GM18867 (cell line): ENCODE data around the gene MICAL3.
"Not testable (repeated sequence)": the region's sequence is repeated elsewhere in the genome, so short reads cannot be mapped to it uniquely, and the experiment has no call there.

ENCODE experiments used
- ATAC-seq: cut with Tn5 transposase; IDR thresholded peaks from one replicate; pipeline ENCODE4 v1.9.1; 2021; ENCODE audit warnings: mild to moderate bottlenecking, moderate library complexity; ENCODE audit not compliant: unreplicated experiment

The MICAL3 gene

GRCh38 chr22:17897426-17897825 is 126.9 kb downstream of the MICAL3 start:
- no peak for ATAC-seq

DNA sequence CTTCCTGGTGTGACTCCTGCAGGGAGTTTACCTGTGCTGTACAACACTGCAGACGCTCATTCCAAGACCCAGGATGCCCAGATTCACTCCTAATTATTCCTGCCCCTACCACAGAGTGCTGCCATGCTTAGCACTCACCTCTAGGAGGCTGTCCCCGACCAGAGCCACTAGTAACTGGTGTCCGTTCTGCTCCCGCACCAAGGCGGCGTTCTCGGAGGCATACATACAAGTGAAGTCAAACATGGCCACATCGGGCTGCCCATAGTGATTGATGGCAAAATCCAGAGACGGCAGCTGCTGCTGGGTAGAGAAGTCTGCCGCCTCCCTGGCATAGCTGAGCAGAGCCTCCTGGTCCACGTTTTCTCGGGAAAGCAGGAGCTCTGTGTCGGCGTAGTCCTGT is 127.8 kb downstream of the MICAL3 start:
- no peak for ATAC-seq

DNA sequence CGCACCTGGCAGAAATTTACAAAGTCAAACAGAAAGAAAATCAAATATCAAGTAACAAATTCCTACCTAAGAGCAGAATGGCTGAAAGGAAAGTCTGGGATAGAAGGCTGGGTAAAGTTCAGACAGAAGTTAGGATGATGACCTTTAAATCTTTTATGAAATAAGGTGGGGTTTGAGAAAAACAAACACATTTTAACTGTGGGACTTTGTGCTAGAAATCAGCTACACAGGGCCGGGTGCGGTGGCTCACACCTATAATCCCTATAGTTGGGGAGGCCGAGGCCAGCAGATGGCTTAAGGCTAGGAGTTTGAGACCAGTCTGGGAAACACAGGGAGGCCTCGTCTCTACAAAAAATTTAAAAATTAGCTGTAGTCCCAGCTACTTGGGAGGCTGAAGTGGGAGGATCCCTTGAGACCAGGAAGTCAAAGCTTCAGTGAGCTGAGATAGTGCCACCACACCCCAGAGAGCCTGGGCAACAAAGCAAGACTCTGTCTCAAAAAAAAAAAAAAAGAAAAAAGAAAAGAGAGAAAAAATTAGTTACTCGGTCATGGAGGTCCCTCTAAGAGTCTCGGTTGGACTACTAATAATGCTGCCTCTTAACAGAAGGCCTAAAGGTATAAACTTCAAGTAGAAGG is 130.3 kb downstream of the MICAL3 start:
- no peak for ATAC-seq

DNA sequence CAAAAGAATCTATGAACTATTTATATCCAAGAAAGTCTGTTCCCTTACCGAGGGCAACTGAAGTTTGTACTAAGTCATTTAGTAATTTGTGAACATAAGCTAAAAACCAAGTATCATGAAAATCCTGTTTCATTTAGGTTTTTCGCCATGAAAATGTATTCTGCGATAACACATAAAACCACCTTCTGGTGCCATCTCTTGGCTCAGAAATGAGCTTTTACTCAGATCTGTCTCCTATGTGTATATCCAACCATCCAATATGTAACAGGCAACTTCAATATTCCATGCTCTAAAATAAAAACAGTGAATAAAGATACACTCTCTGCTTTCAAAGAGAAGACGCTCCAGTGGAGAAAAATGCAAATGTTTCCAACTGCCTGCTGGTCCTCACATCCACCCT is 132.0 kb downstream of the MICAL3 start:
- no peak for ATAC-seq

GRCh38 chr22:17891481-17892167 is 132.7 kb downstream of the MICAL3 start:
- ATAC-seq = no peak

- ATAC-seq = no peak
Measured at GRCh38 chr22:17890892-17891291, 133.5 kb downstream of the MICAL3 start.

DNA sequence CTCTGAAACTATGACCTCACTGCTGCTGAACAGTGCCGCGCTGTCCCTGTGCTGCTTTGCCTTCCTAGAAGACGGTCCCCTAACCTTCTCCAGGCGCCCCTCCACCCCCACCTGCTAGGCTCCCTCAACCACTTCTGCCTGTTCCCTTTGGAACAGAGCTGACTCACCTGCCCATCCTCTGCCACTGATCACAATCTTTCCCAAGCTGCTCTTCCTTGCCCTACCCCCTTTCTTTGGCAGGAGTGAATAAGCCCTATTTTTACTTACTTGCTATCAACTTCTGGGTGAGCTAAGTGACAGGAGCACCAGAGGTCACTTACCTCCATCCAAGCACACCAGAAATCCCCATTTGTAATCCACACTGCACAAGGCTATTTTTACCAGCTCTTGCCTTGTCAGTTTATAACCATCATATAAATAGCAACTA is 134.1 kb downstream of the MICAL3 start:
- ATAC-seq = no peak

DNA sequence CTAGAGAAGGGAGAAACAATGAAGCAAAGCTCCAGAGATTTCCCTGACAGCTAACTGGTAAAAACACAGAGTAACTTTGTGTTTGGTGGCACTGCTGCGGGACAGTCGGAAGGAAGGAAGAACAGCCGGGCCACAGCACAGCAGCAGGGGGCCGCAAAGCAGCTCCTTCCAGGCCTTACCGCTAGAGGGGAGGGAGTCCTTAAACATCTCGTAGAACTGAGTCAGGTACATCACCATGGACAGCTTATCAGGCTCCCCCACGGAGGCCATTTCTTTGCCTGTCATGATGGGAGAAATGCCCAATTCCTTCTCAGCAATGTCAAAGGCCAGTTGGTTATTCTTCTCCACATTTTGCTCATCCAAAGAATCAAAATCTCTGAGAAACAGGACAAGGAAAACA is 135.5 kb downstream of the MICAL3 start:
- ATAC-seq = no peak

- no peak for ATAC-seq
Measured at GRCh38 chr22:17888439-17888838, 135.9 kb downstream of the MICAL3 start.

DNA sequence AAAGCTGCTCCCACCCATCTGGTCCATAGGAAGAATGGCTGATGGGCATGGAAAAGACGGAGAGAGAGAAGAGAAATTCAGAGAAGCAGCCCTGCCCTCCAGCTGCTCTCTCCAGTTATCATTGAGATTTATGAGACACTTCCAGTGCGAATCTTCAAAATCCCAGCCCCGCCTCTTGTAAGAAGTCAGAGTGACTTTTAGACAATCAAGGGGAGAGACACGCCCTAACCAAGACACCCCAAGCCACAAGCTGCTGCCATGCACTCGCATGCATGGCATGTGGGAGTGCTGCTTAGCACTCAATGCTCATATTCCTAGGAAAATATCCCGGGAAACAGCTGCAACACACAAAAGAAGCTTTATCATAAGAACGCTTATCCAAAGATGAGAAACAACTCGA is 139.5 kb downstream of the MICAL3 start:
- no peak for ATAC-seq

DNA sequence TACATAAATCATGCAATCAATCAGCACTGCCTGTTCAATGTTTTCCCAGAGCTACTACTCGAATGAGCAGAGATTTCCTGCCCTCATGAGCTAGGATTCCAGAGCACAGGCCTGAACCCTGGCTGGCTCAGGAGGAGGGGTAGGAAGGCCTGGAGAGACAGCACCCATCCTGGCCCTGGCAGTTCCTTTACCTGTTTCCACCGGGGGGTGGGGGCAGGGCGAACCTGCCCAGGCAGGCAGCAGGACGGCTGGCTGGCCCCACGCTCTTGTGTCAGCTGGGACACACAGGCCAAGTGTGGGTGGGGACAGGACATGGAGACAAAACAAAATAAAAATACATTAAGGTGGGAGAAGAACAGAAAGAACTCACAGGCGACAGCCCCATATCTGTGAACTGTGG is 140.3 kb downstream of the MICAL3 start:
- no peak for ATAC-seq

DNA sequence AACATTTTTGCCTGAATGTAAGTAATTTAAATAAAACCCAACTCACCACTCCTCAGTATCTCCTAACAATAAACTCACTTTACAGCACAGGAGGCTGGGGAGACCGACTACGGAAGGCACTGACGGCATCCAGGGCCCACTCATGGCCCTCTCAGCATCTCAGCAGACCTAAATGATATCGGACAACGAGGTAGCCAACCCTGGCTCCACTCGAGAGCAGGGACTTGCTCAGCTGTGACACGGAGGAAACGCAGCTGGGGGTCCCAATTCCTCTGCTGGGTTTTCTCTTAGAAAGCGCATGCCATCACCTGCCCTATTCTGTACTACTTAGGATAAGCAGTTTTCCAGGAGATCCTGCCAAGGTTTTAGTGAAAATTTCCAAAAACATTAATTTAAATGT is 141.0 kb downstream of the MICAL3 start:
- no peak for ATAC-seq

DNA sequence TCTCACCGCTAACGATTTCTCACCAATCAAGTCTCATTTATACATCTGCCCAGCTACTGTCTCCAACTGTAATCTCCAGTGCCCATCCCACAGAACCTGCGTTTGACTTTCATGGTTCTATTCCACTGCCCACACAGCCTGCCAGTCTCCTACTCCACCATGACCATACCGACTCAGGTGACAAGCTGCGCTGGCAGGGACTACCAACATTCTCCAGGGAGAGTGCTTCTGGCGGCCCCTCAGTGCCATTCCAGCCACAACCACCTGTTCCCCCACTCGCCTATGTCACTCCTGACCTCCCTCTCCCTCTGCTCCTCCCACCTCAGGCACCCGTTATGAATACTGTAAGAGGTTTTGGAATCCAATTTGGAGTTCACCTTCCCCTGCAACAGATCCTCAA is 141.6 kb downstream of the MICAL3 start:
- no peak for ATAC-seq

DNA sequence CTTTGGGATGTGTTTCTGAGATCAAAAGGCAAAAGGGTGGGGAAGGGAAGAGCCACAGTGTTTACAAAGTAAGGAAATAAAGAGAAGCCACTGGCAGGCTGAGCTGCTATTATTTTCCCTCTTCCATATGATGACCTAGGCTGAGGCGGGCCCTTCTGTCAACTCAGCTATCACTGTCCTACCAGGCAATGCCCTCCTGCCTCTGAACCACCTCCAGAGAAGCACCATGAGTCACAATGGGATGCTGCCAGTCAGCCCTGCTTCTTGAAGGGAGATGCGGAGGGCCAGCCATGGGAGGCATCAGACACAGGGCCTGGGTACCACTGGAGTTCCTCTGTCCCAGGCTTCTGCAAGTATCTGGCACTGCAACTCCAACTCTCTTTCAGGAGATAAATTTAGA is 142.2 kb downstream of the MICAL3 start:
- no peak for ATAC-seq

DNA sequence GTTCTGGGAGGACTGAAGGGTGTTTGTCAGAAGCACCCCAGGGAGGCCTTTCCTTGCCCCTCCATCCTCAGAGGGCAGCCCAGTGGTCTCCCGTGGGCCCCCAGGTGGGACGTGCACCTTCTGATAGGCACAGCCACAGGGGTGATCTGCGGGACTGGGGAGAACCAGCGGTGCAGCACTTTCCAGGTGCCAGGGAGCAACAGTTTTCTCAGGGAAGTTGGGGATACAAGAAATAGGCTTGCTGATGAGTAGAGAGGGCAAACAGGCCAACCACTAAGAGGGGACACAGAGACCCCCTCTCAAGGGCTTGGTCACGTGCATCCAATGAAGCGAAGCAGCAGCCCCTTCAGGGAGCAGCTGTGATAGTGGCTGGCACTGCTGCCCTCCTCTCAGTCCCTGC is 143.0 kb downstream of the MICAL3 start:
- no peak for ATAC-seq

DNA sequence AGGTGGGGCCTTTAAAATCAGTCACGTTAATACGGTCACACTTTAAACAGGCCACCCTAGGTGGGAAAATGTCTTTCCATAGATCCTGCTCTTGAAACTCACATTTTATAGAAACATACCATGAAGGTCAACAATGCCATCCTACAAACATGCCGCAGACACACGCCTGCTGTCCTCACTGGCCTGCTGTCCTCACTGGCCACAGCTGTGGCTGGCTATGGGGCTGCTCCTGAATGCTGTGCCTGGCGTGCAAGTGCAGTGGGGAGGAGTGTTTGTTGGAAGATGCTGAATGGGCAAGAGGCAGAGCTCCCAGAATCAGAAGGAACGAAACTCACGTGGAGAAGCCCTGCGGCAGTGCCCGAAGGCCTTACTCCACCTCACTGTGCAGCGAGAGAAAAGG is 143.9 kb downstream of the MICAL3 start:
- no peak for ATAC-seq

DNA sequence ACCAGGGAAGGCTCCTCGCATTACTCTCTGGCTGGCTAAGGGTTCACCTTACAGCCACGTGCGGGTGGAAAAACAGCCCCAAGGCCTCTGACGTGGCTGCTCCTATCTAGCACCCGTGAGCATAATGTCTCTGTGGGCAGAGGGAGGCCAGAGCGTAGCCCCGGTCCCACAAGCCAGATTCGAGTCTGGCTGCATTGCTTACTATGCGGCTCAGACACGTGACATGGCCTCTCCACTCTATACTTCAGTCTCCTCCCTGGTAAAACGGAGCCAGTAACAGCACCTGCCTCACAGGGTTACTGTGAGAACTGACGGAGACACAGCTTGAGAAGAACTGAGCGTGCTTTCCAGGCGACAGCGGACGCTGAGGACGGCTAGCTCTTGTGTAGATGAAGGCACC is 144.3 kb downstream of the MICAL3 start:
- no peak for ATAC-seq

DNA sequence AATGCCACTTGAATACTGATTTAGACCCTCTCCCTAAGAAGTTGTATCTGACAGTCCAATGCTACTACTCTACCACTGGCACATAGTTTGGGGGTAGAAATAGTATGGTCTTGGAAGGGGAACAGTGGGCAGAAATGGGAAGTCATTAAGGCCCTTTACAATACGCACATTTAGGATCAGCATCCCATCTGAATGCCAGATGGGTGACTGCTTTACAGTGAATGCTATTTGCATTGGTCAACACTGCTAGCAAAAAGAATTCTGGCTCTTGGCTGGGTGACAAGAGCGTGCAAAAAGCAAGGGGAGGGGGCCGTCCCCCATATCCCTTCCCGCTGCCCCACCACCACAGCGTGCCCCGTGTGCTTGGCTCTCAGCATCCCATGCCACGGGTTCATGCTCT is 145.4 kb downstream of the MICAL3 start:
- no peak for ATAC-seq

- ATAC-seq = no peak
Measured at GRCh38 chr22:17878186-17878694, 146.1 kb downstream of the MICAL3 start.

DNA sequence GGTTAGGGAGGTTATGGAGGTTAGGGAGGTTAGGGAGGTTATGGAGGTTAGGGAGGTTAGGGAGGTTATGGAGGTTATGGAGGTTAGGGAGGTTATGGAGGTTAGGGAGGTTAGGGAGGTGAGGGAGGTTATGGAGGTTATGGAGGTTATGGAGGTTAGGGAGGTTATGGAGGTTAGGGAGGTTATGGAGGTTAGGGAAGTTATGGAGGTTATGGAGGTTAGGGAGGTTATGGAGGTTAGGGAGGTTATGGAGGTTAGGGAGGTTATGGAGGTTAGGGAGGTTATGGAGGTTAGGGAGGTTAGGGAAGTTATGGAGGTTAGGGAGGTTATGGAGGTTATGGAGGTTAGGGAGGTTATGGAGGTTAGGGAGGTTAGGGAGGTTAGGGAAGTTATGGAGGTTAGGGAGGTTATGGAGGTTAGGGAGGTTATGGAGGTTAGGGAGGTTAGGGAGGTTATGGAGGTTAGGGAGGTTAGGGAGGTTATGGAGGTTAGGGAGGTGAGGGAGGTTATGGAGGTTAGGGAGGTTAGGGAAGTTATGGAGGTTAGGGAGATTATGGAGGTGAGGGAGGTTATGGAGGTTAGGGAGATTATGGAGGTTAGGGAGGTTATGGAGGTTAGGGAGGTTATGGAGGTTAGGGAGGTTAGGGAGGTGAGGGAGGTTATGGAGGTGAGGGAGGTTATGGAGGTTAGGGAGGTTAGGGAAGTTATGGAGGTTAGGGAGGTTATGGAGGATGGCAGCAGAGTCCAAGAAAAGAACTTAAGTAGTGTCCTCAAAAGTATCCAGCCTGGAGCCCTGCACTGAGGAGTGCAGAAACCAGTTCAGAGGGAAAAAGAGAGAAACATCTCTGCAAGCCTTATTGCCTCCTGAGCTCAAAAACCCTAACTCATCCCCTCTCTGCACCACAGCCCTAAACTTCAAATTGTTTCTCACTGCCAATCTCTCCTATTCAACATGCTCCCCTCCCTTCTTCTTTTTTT is 147.2 kb downstream of the MICAL3 start:
- not testable (repeated sequence) for ATAC-seq

DNA sequence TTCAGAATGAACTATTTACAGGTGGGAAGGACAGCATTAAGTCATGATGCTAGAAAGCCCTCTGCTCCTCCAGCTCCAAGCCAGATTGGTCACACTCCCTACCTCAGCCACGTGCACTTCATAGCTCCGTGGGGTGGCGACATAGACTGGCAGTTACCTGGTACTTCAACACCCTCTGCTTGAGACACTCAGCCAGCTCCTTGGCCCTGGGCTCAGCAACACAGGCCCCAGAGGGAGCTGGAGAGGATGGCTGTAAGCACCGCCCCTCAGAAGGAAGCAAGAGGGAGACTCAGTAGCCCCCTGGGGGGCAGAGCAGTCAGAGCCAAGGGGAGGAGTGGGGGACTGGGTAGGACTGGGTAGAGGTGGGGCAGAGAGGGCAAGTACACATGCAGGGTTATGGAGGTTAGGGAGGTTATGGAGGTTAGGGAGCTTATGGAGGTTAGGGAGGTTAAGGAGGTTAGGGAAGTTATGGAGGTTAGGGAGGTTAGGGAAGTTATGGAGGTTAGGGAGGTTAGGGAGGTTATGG is 148.0 kb downstream of the MICAL3 start:
- ATAC-seq = no peak
